Type B pancreatic cell (in vitro differentiated cells): ENCODE results near the gene DUOXA2. TPM values are rescaled to one million over a fixed set of nuclear protein-coding genes. Genes with fewer than 3 reads are reported as not detected.

Experiments used
- DNase-seq: peaks from one replicate; pipeline ENCODE4 v3.0.0; 2021; ENCODE audit warnings: mixed read lengths; ENCODE audit not compliant: unreplicated experiment; ENCODE audit errors: extremely low spot score
- H3K27ac Mint-ChIP-seq: 2 replicates; pipeline ENCODE4 v1.8.0; 2021; ENCODE audit warnings: mild to moderate bottlenecking, mixed read lengths
- H3K27me3 Mint-ChIP-seq: 2 replicates; pipeline ENCODE4 v1.8.0; 2021; ENCODE audit warnings: mixed read lengths
- H3K36me3 Mint-ChIP-seq: 2 replicates; pipeline ENCODE4 v1.8.0; 2021; ENCODE audit warnings: mixed read lengths
- H3K4me1 Mint-ChIP-seq: one replicate; pipeline ENCODE4 v1.8.0; 2021; ENCODE audit warnings: mixed read lengths; ENCODE audit not compliant: unreplicated experiment
- H3K4me3 Mint-ChIP-seq: 2 replicates; pipeline ENCODE4 v1.8.0; 2021; ENCODE audit warnings: mild to moderate bottlenecking, mixed read lengths
- H3K9me3 Mint-ChIP-seq: 2 replicates; pipeline ENCODE4 v1.8.0; 2021; ENCODE audit warnings: mixed read lengths
- CTCF ChIP-seq: fragments of 200-600 bp; sonication (generic); conservative IDR thresholded peaks from 2 replicates; pipeline ENCODE4 v1.5.0; 2021; ENCODE audit warnings: antibody characterized with exemption, mild to moderate bottlenecking
- total RNA-seq: library from RNA; stranded (reverse); gene quantifications from 2 replicates; pipeline ENCODE4 v1.2.1, GENCODE V29; 2021; ENCODE audit warnings: low replicate concordance

Gene DUOXA2
- total RNA-seq, 1 donor from 2014 or later = 0.17 TPM

GRCh38 chr15:45136378-45136764 is 22.2 kb downstream of the DUOXA2 start:
- Mint-ChIP-seq H3K9me3 (no peaks in the 10 kb centered on the region), H3K27me3 (peaks cover 50% of the 10 kb centered on the region), H3K4me3 (no peak overlapping the region), H3K4me1 (peaks cover 5% of the 10 kb centered on the region), H3K27ac (no peak overlapping the region), H3K36me3 (no peaks in the 10 kb centered on the region)
- TF ChIP-seq CTCF = peak; percentile 26
- DNase-seq = no peak

GRCh38 chr15:45137703-45138102 is 23.6 kb downstream of the DUOXA2 start:
- H3K36me3 Mint-ChIP-seq = no peaks in the 10 kb centered on the region
- no peak overlapping the region for H3K27ac Mint-ChIP-seq
- no peak overlapping the region for H3K4me3 Mint-ChIP-seq
- no peak for DNase-seq
- no peaks in the 10 kb centered on the region for H3K9me3 Mint-ChIP-seq
- TF ChIP-seq CTCF = no peak
- peaks cover 5% of the 10 kb centered on the region for H3K4me1 Mint-ChIP-seq
- peaks cover 37% of the 10 kb centered on the region for H3K27me3 Mint-ChIP-seq

- H3K9me3 Mint-ChIP-seq = no peaks in the 10 kb centered on the region
- no peaks in the 10 kb centered on the region for H3K4me1 Mint-ChIP-seq
- H3K27ac Mint-ChIP-seq = no peak overlapping the region
- no peak for DNase-seq
- no peak overlapping the region for H3K4me3 Mint-ChIP-seq
- TF ChIP-seq CTCF = no peak
- peaks cover 23% of the 10 kb centered on the region for H3K27me3 Mint-ChIP-seq
- H3K36me3 Mint-ChIP-seq = no peaks in the 10 kb centered on the region
Measured at GRCh38 chr15:45138814-45139765, 25.0 kb downstream of the DUOXA2 start.

- peaks cover 3% of the 10 kb centered on the region for H3K4me1 Mint-ChIP-seq
- TF ChIP-seq CTCF = no peak
- no peaks in the 10 kb centered on the region for H3K9me3 Mint-ChIP-seq
- no peak for DNase-seq
- H3K36me3 Mint-ChIP-seq = no peaks in the 10 kb centered on the region
- no peak overlapping the region for H3K27ac Mint-ChIP-seq
- H3K27me3 Mint-ChIP-seq = peaks cover 16% of the 10 kb centered on the region
- no peak overlapping the region for H3K4me3 Mint-ChIP-seq
Measured at GRCh38 chr15:45139770-45140169, 25.6 kb downstream of the DUOXA2 start.

GRCh38 chr15:45140557-45141250 is 26.6 kb downstream of the DUOXA2 start:
- DNase-seq = no peak
- H3K36me3 Mint-ChIP-seq = no peaks in the 10 kb centered on the region
- H3K4me3 Mint-ChIP-seq = no peak overlapping the region
- H3K27ac Mint-ChIP-seq = no peak overlapping the region
- H3K4me1 Mint-ChIP-seq = peaks cover 4% of the 10 kb centered on the region
- no peaks in the 10 kb centered on the region for H3K9me3 Mint-ChIP-seq
- peaks cover 13% of the 10 kb centered on the region for H3K27me3 Mint-ChIP-seq
- no peak for TF ChIP-seq CTCF
